HG02763 (cell line): ENCODE results near the gene FAM8A1.

ENCODE experiments used
- ATAC-seq: cut with Tn5 transposase; IDR thresholded peaks from one replicate; pipeline ENCODE4 v1.9.1; 2021; ENCODE audit warnings: mild to moderate bottlenecking, moderate library complexity; ENCODE audit not compliant: unreplicated experiment

Gene FAM8A1

DNA sequence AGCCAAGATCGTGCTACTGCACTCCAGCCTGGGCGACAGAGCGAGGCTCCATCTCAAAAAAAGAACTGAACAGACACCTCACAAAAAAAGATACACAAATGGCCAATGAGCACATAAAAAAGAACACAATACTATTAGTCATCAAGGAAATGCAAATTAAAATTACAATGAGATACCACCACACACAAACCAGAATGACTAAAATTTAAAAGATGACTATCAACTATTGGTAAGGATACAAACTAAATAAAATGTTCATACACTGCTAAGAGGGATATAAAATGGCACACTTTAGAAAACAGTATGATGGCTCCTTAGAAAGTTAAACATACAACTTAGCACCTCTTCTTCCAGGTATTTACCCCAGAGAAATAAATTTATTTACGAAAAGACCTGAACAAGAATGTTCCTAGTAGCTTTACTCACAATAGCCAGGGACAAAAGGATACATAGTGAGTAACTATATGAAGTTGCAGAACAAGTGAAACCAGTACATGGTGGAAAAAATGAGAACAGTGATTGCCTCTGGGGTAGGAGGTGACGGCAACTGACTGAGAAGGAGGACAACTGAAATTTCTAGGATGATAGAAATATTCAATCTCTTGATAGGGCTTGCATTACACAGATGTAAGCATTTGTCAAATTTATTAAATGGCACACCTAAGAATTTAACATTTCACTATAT, 53.2 kb downstream of the FAM8A1 start:
- ATAC-seq: no peak

DNA sequence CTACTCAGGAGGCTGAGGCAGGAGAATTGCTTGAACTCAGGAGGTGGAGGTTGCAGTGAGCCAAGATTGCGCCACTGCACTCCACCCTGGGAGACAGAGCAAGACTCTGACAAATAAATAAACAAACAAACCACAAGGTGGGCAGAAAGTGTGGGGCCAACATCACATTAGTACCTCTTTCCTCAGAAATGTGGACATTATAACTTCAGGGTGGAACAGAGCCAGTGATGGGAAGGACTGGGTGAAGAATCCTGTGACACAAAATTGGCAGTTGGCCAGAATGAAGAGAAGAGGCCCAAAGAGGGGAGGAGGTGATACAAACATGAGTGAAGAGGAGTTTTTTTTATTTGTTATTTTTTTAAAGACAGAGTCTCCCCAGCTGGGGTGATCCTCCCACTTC, 56.0 kb downstream of the FAM8A1 start:
- no peak for ATAC-seq

DNA sequence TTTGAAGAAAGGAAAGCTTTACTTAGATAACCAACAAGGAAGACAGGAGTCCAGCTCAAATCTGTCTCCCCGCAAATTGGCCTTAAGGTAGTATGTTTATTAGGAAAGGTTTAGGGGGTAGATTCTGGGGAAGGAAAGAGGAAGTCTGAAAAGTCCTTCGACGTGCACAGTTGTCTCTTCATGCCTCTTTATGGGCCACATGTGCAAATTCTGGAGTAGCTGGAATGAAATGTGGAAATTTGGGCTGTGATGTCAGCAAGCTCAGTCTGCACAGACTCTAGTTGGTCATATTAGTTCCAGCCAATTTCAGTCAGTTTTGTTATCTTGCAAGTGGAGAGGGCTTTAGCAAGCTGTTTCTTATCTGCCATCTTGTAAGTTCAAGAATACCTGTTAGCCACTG, 56.5 kb downstream of the FAM8A1 start:
- ATAC-seq: no peak
